GM23248 (cell line): ENCODE results near the gene LPP. TPM values are rescaled to one million over a fixed set of nuclear protein-coding genes. Genes with fewer than 3 reads are reported as not detected.

Experiments
- DNase-seq: peaks from one replicate; pipeline ENCODE4 v3.0.0-alpha.2; 2015
- H2AFZ ChIP-seq: fragments of 200-600 bp; sonication (generic); 2 replicates; pipeline ENCODE4 v1.6.1; 2016; ENCODE audit warnings: antibody characterized with exemption
- H3F3A ChIP-seq: fragments of 200-600 bp; sonication (generic); 2 replicates; pipeline ENCODE4 v1.6.1; 2016; ENCODE audit warnings: mild to moderate bottlenecking, antibody characterized with exemption, mixed run types; ENCODE audit not compliant: insufficient read depth
- H3K27ac ChIP-seq: fragments of 200-600 bp; sonication (generic); 2 replicates; pipeline ENCODE4 v1.5.1; 2016; ENCODE audit warnings: mild to moderate bottlenecking
- H3K27me3 ChIP-seq: fragments of 200-600 bp; sonication (generic); replicated peaks from 2 replicates; pipeline ENCODE4 v1.6.1; 2016; ENCODE audit warnings: mild to moderate bottlenecking; ENCODE audit not compliant: insufficient read depth
- H3K36me3 ChIP-seq: fragments of 200-600 bp; sonication (generic); 2 replicates; pipeline ENCODE4 v1.6.1; 2016; ENCODE audit warnings: low read depth, mild to moderate bottlenecking
- H3K4me1 ChIP-seq: fragments of 200-600 bp; sonication (generic); 2 replicates; pipeline ENCODE4 v1.6.1; 2016; ENCODE audit warnings: mild to moderate bottlenecking; ENCODE audit not compliant: insufficient read depth
- H3K4me2 ChIP-seq: fragments of 200-600 bp; sonication (generic); one replicate; pipeline ENCODE4 v1.6.1; 2016; ENCODE audit warnings: mild to moderate bottlenecking; ENCODE audit not compliant: unreplicated experiment
- H3K4me3 ChIP-seq: fragments of 200-600 bp; sonication (generic); 2 replicates; pipeline ENCODE4 v1.5.1; 2016; ENCODE audit warnings: mild to moderate bottlenecking
- H3K79me2 ChIP-seq: fragments of 200-600 bp; sonication (generic); 2 replicates; pipeline ENCODE4 v1.6.1; 2016; ENCODE audit warnings: mild to moderate bottlenecking; ENCODE audit not compliant: insufficient read depth
- H3K9ac ChIP-seq: fragments of 200-600 bp; sonication (generic); 2 replicates; pipeline ENCODE4 v1.6.1; 2016; ENCODE audit warnings: mild to moderate bottlenecking
- H3K9me2 ChIP-seq: fragments of 200-600 bp; sonication (generic); 2 replicates; pipeline ENCODE4 v1.6.1; 2016; ENCODE audit warnings: mixed run types, mild to moderate bottlenecking, moderate library complexity; ENCODE audit not compliant: insufficient read depth
- H3K9me3 ChIP-seq: fragments of 200-600 bp; sonication (generic); one replicate; pipeline ENCODE4 v1.6.1; 2017; ENCODE audit warnings: low read depth
- H4K20me1 ChIP-seq: fragments of 200-600 bp; sonication (generic); 2 replicates; pipeline ENCODE4 v1.6.0; 2016; ENCODE audit not compliant: insufficient read depth
- EZH2 ChIP-seq: fragments of 200-600 bp; sonication (generic); IDR thresholded peaks from 2 replicates; pipeline ENCODE4 v1.6.1; 2018; ENCODE audit warnings: antibody characterized with exemption, mild to moderate bottlenecking; ENCODE audit not compliant: insufficient read depth, poor library complexity, severe bottlenecking
- EZH2phosphoT487 ChIP-seq: fragments of 200-600 bp; sonication (generic); IDR thresholded peaks from 2 replicates; pipeline ENCODE4 v1.6.1; 2018; ENCODE audit warnings: antibody characterized with exemption, moderate library complexity, mild to moderate bottlenecking, low read depth; ENCODE audit not compliant: insufficient read depth
- WGBS, 2 experiments: methylation state at CpG; one replicate each; pipeline ENCODE4 v1.1.6; 2015 to 2017; ENCODE audit warnings: low lambda C conversion rate in 2 of 2, low coverage in 1 of 2; ENCODE audit errors: missing lambda C conversion rate in 2 of 2; 5-methylcytosine and 5-hydroxymethylcytosine counted together
- in situ Hi-C: fragments of 300-500 bp; cut with MboI; formaldehyde crosslinking; loops from 2 replicates; pipeline ENCODE4 v1.15.0; 2020
- polyA plus RNA-seq: library from polyadenylated mRNA; unstranded; fragments of >200 nt; fragmentation: Nextera tagmentation; extraction: Ambion mirVana; gene quantifications from 2 replicates; pipeline ENCODE4 v1.2.1, GENCODE V29; 2016
- total RNA-seq: library from RNA; depleted of rRNA; stranded (reverse); fragments of >200 nt; shearing (Covaris generic); gene quantifications from 2 replicates; pipeline ENCODE4 v1.2.3, GENCODE V29; 2014

Gene LPP
- total and polyA plus RNA-seq, 2 experiments from 2014 or later: 42.8 to 61.7 TPM

GRCh38 chr3:188802645-188803044 is 648.7 kb downstream of the LPP start:
- no peaks in the 10 kb centered on the region for H3K9me2 ChIP-seq
- no peaks in the 10 kb centered on the region for H4K20me1 ChIP-seq
- H2AFZ ChIP-seq: no peak overlapping the region
- H3K27me3 ChIP-seq: no peaks in the 10 kb centered on the region
- no peak overlapping the region for H3K4me3 ChIP-seq
- 0 out of 2 replicates have a peak, but pooled peaks cover 9% of the 10 kb centered on the region for H3K36me3 ChIP-seq
- DNase-seq: no peak
- H3K9me3 ChIP-seq: no peaks in the 10 kb centered on the region
- no peak overlapping the region for H3K9ac ChIP-seq
- peaks cover 11% of the 10 kb centered on the region; the same call in 1 of the 2 replicates for H3F3A ChIP-seq
- H3K79me2 ChIP-seq: peaks cover 40% of the 10 kb centered on the region
- H3K4me2 ChIP-seq: no peak overlapping the region
- 97 to 100% methylated on average over 3 of the region's 3 CpGs for WGBS, 2 experiments
- H3K27ac ChIP-seq: no peak overlapping the region
- H3K4me1 ChIP-seq: peaks cover 16% of the 10 kb centered on the region
- in situ Hi-C loops: no loop called here
- TF ChIP-seq EZH2 (no peak), EZH2phosphoT487 (no peak)

GRCh38 chr3:188807006-188807405 is 653.0 kb downstream of the LPP start:
- no peaks in the 10 kb centered on the region for H4K20me1 ChIP-seq
- whole genome bisulfite sequencing, 2 experiments: 96 to 100% methylated on average over 1 of the region's 1 CpG
- no peak for TF ChIP-seq EZH2phosphoT487
- TF ChIP-seq EZH2: no peak
- H3K36me3 ChIP-seq: 0 out of 2 replicates have a peak, but pooled peaks cover 10% of the 10 kb centered on the region
- H3K27me3 ChIP-seq: no peaks in the 10 kb centered on the region
- H3K4me1 ChIP-seq: no peaks in the 10 kb centered on the region
- H3K79me2 ChIP-seq: peaks cover 72% of the 10 kb centered on the region
- no peak overlapping the region for H2AFZ ChIP-seq
- H3K9ac ChIP-seq: no peak overlapping the region
- H3K4me3 ChIP-seq: no peak overlapping the region
- H3K4me2 ChIP-seq: no peak overlapping the region
- DNase-seq: peak; percentile 51
- peaks cover 3% of the 10 kb centered on the region for H3K9me3 ChIP-seq
- H3F3A ChIP-seq: peaks cover 5% of the 10 kb centered on the region; the same call in 1 of the 2 replicates
- H3K27ac ChIP-seq: no peak overlapping the region
- in situ Hi-C loops: no loop called here
- no peaks in the 10 kb centered on the region for H3K9me2 ChIP-seq

GRCh38 chr3:188812198-188812597 is 658.2 kb downstream of the LPP start:
- Histone ChIP-seq H3K9me2 (no peaks in the 10 kb centered on the region), H3K4me3 (no peak overlapping the region), H3F3A (peaks cover 5% of the 10 kb centered on the region; the same call in 1 of the 2 replicates), H3K4me1 (no peaks in the 10 kb centered on the region), H3K27me3 (no peaks in the 10 kb centered on the region), H3K27ac (no peak overlapping the region), H2AFZ (no peak overlapping the region), H3K9ac (no peak overlapping the region), H3K4me2 (no peak overlapping the region), H4K20me1 (no peaks in the 10 kb centered on the region), H3K36me3 (0 out of 2 replicates have a peak, but pooled peaks cover 6% of the 10 kb centered on the region), H3K79me2 (peaks cover 55% of the 10 kb centered on the region), H3K9me3 (peaks cover 3% of the 10 kb centered on the region)
- TF ChIP-seq EZH2phosphoT487 (no peak), EZH2 (no peak)
- in situ Hi-C loops: no loop called here
- WGBS, 2 experiments: 96 to 97% methylated on average over 1 of the region's 1 CpG
- DNase-seq: no peak

DNA sequence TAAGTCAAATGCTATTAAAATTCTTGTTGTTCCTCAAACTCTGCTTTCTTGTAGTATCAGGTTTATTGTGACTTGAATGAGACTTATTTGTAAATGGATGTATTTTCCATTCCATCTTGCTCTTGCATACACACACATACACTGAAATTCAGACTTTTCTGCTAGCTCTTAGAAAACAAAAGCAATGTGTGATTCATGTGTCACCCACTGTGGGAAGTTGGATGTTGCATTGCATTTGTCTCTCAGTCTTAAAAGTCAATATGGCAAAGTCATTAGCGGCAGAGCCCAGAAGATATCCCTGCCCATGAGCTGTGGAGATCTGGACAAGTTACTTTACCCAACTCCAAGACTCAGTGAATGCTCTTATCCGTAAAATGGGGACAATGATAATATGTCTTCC is 660.6 kb downstream of the LPP start:
- in situ Hi-C loops: no loop called here
- TF ChIP-seq EZH2: no peak
- no peak for TF ChIP-seq EZH2phosphoT487

More for the DNA sequence above, 660.6 kb downstream of the LPP start:
- Histone ChIP-seq H3K27ac (no peak overlapping the region), H4K20me1 (no peaks in the 10 kb centered on the region), H3K79me2 (peaks cover 40% of the 10 kb centered on the region), H3K9me2 (no peaks in the 10 kb centered on the region), H3K36me3 (no peaks in the 10 kb centered on the region), H3K4me1 (no peaks in the 10 kb centered on the region), H2AFZ (no peak overlapping the region), H3K4me3 (no peak overlapping the region), H3K9me3 (no peaks in the 10 kb centered on the region), H3K27me3 (no peaks in the 10 kb centered on the region), H3K9ac (no peak overlapping the region), H3F3A (no peaks in the 10 kb centered on the region), H3K4me2 (no peak overlapping the region)
- WGBS, 2 experiments: 98 to 100% methylated on average over 2 of the region's 2 CpGs
- no peak for DNase-seq
